ENCODE measurements around the gene SLC29A2. TPM values are rescaled to one million over a fixed set of nuclear protein-coding genes. Genes with fewer than 3 reads are reported as not detected.
"Not testable (repeated sequence)": the region's sequence is repeated elsewhere in the genome, so short reads cannot be mapped to it uniquely, and the experiment has no call there.

Gene SLC29A2
- total RNA-seq, 4 donors from 2014 or later, result 1.5 to 5.4 (median 2.4) TPM

- no peak for DNase-seq (ENCODE audit: low spot score in 2 of 2)
- Histone ChIP-seq H3K27ac (no peak overlapping the region), H3K36me3 (peaks cover 0 to 13% (median 0%) of the 10 kb centered on the region in 3 donors), H3K27me3 (no peaks in the 10 kb centered on the region), H3K4me3 (no peak overlapping the region), H3K9me3 (no peaks in the 10 kb centered on the region), H3K4me1 (no peaks in the 10 kb centered on the region)
- TF ChIP-seq POLR2A (IDR thresholded peaks at IDR 0.05), result no peak
- no peak for TF ChIP-seq CTCF (IDR thresholded peaks at IDR 0.05)
- TF ChIP-seq EP300 (IDR thresholded peaks at IDR 0.05), result no peak
- 88 to 95% methylated on average over 14 to 15 of the region's 15 CpGs for WGBS, 2 donors
Measured at GRCh38 chr11:66360406-66361073, 11.0 kb downstream of the SLC29A2 start.

GRCh38 chr11:66359662-66360087 is 11.9 kb downstream of the SLC29A2 start:
- H3K4me3 ChIP-seq, result no peak overlapping the region
- no peaks in the 10 kb centered on the region for H3K4me1 ChIP-seq
- no peaks in the 10 kb centered on the region for H3K27me3 ChIP-seq
- H3K9me3 ChIP-seq, result no peaks in the 10 kb centered on the region
- H3K27ac ChIP-seq, result no peak overlapping the region
- no peak for DNase-seq (ENCODE audit: low spot score in 2 of 2)
- WGBS, 2 donors, result 56 to 58% methylated on average over 3 of the region's 3 CpGs
- H3K36me3 ChIP-seq, result peaks cover 0 to 13% (median 0%) of the 10 kb centered on the region in 3 donors
- TF ChIP-seq POLR2A (IDR thresholded peaks at IDR 0.05) (no peak), CTCF (IDR thresholded peaks at IDR 0.05) (no peak), EP300 (IDR thresholded peaks at IDR 0.05) (no peak)

- not testable (repeated sequence) for H3K36me3 ChIP-seq; DNase-seq (ENCODE audit: low spot score in 2 of 2); H3K27me3 ChIP-seq; H3K27ac ChIP-seq; H3K9me3 ChIP-seq; H3K4me3 ChIP-seq
- H3K4me1 ChIP-seq, result peaks cover 3 to 26% (median 13%) of the 10 kb centered on the region in 4 donors
- WGBS, 2 donors, result 84 to 86% methylated on average over 8 of the region's 8 CpGs
Measured at GRCh38 chr11:66350560-66351235, 20.9 kb downstream of the SLC29A2 start.

- 43 to 49% methylated on average over 2 of the region's 2 CpGs for WGBS, 2 donors
- no peaks in the 10 kb centered on the region for H3K9me3 ChIP-seq
- peaks cover 0 to 5% (median 0%) of the 10 kb centered on the region in 3 donors for H3K36me3 ChIP-seq
- no peak for TF ChIP-seq CTCF (IDR thresholded peaks at IDR 0.05)
- no peak for TF ChIP-seq POLR2A (IDR thresholded peaks at IDR 0.05)
- no peak for TF ChIP-seq EP300 (IDR thresholded peaks at IDR 0.05)
- peak overlapping the region in 1 of 4 donors; percentile 10 for H3K27ac ChIP-seq
- peaks cover 3 to 37% (median 22%) of the 10 kb centered on the region in 4 donors for H3K4me1 ChIP-seq
- DNase-seq (ENCODE audit: low spot score in 2 of 2), result no peak
- no peaks in the 10 kb centered on the region for H3K27me3 ChIP-seq
- H3K4me3 ChIP-seq, result no peak overlapping the region
Measured at GRCh38 chr11:66349084-66349386, 22.5 kb downstream of the SLC29A2 start.

GRCh38 chr11:66347425-66348276 is 23.9 kb downstream of the SLC29A2 start, which contains the start of gene B4GAT1:
Gene B4GAT1, minus strand, starts transcription at chr11:66347629. Its CDS starts 84 bp downstream, at chr11:66347545.
- H3K9me3 ChIP-seq, result no peaks in the 10 kb centered on the region
- H3K4me3 ChIP-seq, result peak within 1 kb of the TSS; percentile 72 to 97 (median 81)
- peaks cover 0 to 8% (median 0%) of the 10 kb centered on the region in 3 donors for H3K36me3 ChIP-seq
- TF ChIP-seq CTCF (IDR thresholded peaks at IDR 0.05), result no peak
- peak in 1 of 2 donors; percentile 66 for TF ChIP-seq EP300 (IDR thresholded peaks at IDR 0.05)
- peak in 1 of 2 donors; percentile 28 for TF ChIP-seq POLR2A (IDR thresholded peaks at IDR 0.05)
- peak within 1 kb of the TSS; percentile 84 to 95 (median 93) for H3K27ac ChIP-seq
- peak; percentile 86 to 93 for DNase-seq (ENCODE audit: low spot score in 2 of 2)
- 0 to 1% methylated on average over 17 to 40 of the region's 101 CpGs for WGBS, 2 donors
- peaks cover 3 to 51% (median 27%) of the 10 kb centered on the region in 4 donors for H3K4me1 ChIP-seq
- H3K27me3 ChIP-seq, result no peaks in the 10 kb centered on the region

Measured in tibial nerve (tissue), 4 donors.